Myocyte (in vitro differentiated cells): ENCODE data around the gene FAM174C. TPM values are rescaled to one million over a fixed set of nuclear protein-coding genes. Genes with fewer than 3 reads are reported as not detected.

Source experiments
- DNase-seq: peaks from one replicate; pipeline ENCODE4 v3.0.0-alpha.2; 2012; ENCODE audit warnings: low read depth
- total RNA-seq: library from RNA; depleted of rRNA; stranded (reverse); fragments of >200 nt; gene quantifications from 2 replicates; pipeline ENCODE4 v1.2.3, GENCODE V29; 2014

FAM174C gene
- total RNA-seq, 1 donor from 2014 or later, result 55.3 TPM

DNA sequence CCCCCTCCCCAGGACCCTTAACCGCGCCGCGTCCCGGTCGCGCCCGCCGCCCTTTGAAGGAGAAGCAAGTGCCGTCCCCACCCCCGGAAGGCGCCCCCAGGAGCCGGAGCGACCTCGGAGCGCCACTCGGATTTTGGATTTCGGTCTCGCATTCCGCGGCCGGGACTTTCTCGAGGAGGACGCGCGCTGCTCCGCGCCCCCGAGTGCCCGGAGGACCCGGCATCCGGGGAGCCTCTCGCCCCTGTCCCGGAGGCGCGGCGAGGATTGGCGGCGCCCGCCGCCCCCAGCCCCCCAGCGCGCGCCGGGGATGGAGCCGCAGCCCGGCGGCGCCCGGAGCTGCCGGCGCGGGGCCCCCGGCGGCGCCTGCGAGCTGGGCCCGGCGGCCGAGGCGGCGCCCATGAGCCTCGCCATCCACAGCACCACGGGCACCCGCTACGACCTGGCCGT, 25.3 kb upstream of the FAM174C start:
- DNase-seq, result no peak

DNA sequence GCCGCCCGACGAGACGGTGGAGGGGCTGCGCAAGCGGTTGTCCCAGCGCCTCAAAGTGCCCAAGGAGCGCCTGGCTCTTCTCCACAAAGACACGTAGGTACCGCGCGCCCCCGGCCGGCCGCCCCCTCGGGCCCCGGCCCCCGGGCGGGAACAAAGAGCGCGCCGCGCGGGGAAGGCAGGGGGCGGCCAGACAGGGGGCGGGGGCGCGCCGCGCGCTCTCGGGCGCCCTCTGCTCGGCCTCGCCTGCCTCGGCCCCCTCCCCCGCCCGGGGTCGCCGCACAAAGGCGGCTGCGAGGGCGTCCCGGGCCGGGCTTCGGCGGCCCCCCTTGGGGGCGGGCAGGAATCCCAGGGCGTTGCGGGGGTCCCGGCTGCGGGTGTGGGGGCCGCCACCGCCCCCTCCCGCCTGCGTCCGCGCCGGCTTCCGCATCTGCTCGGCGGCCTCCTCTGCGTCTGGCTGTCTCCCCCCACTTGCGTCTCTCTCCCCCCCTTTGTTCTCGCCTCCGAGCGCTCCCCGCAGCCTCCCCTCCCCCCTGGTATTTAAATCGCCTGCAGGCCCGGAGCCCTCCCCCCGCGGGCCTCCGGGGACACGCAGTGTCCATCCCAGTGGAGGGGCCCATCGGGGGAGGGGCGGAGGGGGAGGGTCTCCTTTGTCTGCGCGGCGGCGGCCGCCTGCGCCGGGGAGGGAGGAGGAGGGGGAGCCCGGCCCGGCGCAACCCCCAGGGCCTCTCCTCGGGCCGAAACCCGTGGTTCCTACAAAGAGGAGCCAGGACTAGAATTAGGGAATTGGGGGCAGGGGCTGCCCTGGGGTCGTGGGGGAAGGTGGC, 24.7 kb upstream of the FAM174C start:
- DNase-seq, result peak; percentile 73

DNA sequence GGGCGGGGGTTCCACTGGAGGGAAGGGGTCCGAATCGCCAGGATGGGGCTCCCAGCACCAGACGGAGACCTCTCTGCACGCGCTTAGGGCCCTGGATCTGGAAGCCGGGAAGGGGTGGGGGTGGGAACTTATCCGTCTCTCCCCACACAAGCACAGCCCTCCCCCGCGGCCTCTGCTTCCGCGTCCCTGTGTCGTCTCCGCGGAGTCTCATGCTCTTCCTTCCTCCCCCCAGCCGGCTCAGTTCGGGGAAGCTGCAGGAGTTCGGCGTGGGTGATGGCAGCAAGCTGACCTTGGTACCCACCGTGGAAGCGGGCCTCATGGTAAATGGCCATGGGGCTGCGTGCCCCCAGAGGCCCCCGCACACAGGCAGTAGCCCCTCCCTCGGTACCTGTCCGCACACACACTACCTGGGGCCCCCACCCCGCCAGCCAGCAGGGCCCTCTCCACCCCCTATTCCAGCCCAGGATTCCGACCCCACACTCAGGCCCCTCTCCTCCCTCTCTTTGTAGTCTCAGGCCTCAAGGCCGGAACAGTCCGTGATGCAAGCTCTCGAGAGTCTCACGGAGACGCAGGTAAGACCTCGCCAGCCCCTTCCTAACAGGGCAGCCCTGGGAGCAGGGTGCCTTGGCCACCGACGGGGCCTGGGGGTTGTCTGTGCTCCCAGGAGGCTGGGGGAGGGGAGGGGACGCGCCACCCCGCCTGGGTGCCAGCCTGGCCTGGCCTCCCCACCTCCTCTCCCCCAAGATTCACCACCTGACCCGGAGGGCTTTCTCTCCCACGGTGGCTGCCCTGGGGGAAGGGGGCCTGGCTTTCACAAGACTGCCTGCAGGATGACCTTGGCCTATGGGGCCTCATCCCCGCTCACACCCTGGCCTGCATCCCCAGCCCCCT, 23.8 kb upstream of the FAM174C start:
- DNase-seq, result peak; percentile 73

- peak; percentile 89 for DNase-seq
Observed at GRCh38 chr19:1252221-1252820, 23.0 kb upstream of the FAM174C start.

- DNase-seq, result peak; percentile 94
Observed at GRCh38 chr19:1252821-1253513, 22.4 kb upstream of the FAM174C start.

GRCh38 chr19:1253514-1254080, 21.7 kb upstream of the FAM174C start:
- DNase-seq, result no peak

GRCh38 chr19:1254081-1254527, 21.2 kb upstream of the FAM174C start:
- DNase-seq, result no peak

DNA sequence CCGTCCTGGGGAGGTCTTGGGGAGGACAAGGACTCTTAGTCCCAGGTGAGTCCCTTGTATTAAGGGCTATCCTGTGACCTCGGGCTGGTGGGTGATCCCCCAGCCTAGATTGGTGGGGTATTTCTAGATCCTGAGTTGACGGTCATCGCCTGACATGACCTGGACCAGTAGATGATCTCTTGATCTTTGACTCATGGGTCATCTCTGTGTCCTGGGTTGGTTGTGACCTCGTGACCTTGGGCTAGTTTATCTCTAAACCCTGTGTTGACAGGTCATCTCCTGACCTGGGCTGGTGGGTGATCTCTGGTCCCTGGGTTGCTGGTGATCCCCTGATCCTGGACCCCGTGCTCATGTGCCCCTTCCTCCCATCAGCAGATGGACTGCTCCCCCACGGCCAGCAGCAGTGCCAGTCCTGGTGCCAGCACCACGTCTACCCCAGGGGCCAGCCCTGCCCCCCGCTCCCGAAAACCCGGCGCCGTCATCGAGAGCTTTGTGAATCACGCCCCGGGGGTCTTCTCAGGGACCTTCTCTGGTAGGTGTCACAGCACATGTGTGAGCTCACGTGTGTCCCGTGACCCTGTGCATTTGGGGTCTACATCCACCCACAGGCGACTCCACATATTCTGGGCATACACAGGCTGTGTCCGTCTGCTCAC, 20.7 kb upstream of the FAM174C start:
- DNase-seq, result no peak

- no peak for DNase-seq
Observed at GRCh38 chr19:1255186-1256161, 19.9 kb upstream of the FAM174C start.

DNA sequence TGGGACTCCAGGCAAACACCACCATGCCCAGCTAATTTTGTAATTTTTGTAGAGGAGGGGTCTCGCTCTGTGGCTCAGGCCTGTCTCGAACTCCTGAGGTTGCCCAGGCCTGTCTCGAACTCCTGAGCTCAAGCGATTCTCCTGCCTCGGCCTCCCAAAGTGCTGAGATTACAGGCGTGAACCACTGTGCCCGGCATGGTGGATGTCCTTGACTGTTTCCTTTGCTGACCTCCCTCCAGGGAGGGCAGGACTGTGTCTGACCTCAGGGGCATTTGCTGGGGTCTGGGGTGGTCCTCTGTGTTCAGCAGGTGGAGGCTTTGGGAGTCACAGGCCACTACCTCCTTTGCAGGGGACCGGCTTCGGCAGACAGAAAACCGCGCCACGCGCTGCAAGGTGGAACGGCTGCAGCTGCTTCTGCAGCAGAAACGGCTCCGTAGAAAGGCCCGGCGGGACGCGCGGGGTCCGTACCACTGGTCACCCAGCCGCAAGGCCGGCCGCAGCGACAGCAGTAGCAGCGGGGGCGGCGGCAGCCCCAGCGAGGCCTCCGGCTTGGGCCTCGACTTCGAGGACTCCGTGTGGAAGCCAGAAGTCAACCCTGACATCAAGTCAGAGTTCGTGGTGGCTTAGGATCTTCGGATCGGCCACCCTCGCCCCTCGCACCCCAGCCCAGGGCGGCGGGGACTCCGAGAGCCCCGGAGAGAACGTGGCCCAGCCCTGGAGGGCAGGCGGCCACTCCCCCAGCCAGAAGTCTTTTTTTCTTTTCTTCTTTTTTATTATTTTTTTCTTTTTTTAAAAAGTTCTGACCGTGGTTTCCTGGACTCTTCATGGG, 18.5 kb upstream of the FAM174C start:
- peak; percentile 0 for DNase-seq

DNA sequence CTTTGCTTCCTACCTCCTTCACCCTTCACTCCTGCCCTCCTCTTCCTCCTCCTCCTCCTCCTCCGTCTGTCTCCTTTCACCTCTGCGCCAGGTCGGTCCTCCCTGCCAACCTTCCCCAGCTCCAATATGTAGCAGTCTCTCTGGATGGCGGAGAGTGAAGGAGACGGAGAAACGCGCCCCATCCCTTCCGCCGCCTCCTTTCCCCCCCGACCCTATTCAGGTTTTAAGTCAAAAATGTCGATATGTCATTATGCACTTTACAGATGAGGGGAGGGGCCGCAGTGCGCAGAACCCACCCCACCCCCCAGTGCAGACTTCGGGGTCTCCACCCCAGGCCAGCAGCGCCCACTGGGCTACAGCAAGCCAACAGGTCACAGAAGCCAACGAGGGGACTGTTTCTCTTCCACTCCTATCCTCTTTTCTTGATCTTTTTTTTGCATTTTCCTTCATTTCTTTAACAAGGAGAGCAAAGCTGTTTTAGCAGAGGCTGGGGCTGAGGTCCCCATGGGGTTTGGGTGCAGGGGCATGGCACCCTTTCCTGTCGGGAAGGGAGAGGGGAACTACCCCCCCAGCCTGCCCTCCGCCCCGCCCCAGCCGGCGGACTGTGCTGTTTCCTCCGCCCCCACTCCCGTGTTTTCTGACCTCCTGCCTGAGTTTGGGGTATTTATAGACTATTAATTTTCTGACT, 17.7 kb upstream of the FAM174C start:
- DNase-seq, result no peak

DNA sequence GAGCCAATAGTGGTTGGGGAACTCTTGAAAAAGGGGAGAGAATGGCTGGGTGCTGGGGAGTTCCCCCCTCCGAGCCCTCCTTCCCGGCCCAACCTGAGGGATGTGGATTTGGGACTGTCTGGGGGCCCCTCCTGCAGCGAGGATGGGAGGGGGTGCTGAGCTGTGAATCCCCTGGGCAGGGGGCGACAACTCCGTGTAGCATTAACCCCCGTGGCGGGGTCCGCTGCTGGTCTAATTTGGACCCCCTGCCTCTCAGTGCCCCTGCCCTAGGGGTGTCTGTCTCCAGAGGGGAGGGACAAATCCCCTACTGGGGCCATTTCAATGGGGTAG, 17.2 kb upstream of the FAM174C start:
- no peak for DNase-seq

DNA sequence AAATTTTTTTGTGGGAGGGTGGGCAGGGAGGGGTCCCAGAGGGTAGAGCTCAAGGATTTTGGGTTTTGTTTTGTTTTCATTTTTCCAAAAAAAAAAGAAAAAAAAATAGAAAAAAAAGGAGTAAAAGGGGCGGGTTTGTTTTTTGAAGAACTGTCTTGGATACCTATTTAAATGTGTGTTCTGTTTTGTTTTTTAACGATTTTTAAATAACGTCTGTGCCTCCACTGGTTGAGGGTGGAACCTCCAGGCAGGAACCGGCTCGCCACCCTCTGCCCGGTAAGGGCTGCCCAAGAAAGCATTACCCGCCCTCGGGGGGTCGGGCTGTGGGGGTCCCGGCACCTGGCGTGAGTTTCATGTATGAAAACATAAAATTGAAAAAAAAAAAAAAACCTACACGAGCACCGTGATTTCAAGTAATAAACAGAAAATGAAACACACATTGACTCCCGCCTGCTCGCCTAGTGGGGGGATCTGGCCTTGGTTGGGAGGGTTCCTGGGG, 16.6 kb upstream of the FAM174C start:
- no peak for DNase-seq

- peak; percentile 60 for DNase-seq
Observed at GRCh38 chr19:1259206-1259875, 16.0 kb upstream of the FAM174C start.

- DNase-seq, result no peak
Observed at GRCh38 chr19:1259876-1260748, 15.2 kb upstream of the FAM174C start.
